HG03066 (cell line): Measurements from ENCODE around the gene FAU.

Source experiments
- ATAC-seq: cut with Tn5 transposase; IDR thresholded peaks from one replicate; pipeline ENCODE4 v1.9.1; 2021; ENCODE audit warnings: low read depth; ENCODE audit not compliant: unreplicated experiment

The FAU gene

DNA sequence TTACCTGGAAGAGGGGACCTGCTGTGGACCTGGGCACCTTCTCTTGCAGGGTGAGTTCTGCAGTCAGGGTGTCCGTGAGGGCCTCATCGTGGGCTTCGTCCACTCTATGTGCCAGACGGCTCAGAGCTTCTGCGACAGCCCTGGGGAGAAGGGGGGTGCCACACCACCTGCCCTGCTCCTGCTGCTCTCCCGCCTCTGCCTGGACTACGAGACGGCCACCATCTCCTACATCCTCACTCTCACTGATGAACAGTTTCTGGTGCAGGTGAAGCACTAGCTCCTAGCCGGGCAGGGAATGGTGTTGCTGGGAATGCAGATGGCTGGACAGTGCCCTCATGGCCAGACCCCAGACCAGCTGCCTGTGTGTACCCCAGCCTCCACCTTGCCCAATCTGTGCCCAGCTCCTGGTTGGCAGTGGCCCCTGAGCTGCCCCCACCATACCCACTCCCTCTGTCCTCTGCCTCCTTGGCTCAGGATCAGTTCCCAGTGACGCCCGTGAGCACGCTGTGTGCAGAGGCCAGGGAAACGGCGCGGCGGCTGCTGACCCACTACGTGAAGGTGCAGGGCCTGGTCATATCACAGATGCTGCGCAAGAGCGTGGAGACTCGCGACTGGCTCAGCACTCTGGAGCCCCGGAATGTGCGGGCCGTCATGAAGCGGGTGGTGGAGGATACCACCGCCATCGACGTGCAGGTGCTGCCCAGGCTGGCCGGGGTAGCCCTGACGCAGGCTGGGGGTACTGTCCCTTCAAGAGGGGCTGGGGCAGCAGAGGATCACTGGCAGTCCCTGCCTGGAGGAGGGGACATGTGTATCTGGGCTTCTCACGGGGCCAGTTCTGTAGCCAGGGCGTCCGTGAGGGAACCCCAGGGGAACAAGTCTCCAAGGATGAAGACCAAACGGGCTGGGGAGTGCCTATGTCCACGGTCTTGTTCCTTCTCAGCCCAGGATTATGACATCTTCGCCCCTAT, 12.4 kb downstream of the FAU start:
- ATAC-seq = no peak

DNA sequence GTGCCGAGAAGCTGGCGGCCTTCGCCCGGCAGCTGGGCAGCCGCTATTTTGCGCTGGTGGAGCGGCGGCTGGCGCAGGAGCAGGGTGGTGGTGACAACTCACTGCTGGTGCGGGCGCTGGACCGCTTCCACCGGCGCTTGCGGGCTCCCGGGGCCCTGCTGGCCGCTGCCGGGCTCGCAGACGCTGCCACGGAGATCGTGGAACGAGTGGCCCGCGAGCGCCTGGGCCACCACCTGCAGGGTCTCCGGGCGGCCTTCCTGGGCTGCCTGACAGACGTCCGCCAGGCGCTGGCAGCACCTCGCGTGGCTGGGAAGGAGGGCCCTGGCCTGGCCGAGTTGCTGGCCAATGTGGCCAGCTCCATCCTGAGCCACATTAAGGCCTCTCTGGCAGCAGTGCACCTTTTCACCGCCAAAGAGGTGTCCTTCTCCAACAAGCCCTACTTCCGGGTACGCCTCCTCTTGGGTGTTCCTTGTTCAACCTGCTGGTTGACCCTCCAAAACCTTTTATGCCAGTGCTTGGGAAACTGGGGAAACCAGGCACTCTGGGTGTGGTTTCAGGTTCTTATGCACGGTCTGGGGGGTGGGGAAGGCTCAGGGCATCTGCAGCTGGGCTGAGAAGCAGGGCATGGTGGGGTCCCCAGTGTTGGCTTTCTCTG, 13.3 kb downstream of the FAU start:
- no peak for ATAC-seq

DNA sequence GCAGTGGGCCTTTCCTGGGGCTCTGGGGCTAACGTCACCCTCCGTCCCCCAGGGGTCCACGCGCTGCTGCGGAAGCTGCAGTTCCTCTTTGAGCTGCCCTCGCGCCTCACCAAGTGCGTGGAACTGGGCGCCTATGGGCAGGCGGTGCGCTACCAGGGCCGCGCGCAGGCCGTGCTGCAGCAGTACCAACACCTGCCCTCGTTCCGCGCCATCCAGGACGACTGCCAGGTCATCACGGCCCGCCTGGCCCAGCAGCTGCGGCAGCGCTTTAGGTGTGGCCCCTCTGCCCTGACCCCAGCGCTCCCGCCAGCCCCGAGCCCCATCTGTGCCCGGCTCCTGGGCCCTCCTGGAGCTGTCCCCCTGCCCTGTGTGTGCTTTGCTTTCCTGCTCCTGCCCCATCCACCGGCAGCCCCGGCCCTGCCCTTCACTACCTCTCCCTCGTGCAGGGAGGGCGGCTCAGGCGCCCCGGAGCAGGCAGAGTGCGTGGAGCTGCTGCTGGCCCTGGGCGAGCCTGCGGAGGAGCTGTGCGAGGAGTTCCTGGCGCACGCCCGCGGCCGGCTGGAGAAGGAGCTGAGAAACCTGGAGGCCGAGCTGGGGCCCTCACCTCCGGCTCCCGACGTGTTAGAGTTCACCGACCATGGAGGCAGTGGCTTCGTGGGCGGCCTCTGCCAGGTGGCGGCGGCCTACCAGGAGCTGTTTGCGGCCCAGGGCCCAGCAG, 14.0 kb downstream of the FAU start:
- ATAC-seq = no peak

DNA sequence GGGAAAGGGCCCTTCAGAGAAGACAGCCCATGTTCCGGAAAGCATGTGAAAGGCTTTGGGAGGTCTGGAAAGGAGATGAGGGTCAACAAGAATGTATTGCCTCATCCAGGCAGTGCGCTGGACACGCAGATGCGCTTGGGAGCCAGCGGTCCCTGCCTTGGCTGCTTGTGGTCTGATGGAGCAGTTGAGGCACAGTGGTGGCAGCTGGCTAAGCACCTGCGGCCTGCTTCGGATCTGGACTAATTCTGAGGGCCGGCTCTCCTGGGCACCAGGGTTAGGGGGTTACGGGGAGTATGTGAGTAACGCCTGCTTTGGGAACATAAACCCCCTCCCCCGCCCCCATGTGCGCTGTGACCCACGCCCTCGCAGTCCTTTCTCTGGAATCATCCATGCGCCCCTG, 14.9 kb downstream of the FAU start:
- ATAC-seq = no peak

DNA sequence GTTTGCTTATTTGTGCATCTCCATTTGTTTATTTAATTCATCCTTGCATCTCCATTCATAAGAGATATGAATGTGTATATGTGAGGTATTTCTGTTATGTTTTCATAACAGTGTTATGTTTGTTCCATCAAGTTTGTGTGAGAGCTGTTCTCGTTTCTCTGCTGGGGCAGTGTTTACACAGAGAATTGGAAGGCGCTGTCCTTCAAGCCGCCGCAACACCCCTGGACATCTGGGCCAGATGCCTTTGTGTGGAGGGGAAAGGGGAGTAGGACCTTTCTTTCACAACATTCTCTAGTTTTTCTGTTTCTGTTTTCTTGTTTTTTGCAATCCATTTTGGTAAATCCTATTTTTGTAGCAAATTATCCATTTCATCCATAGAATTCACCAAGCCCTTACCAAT, 17.3 kb downstream of the FAU start:
- ATAC-seq = no peak

DNA sequence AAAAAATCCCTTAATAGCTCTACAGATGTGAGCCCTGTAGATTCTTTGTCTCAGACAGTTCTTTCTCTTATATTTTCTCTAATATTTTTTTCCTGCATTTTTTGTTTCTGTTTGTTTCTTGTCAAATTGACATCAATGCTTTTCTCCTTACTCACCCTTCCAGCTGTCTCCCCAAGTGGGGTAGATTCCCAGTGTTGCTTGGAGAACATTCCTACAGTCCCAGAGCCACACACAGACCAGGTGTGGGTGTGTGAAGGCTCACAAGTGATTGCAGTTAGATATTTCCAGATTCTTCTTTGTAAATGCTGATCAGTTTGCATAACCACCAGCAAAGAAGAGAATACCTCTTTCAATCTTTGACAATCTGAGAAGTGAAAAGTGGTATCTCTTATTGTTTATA, 18.5 kb downstream of the FAU start:
- ATAC-seq = no peak

DNA sequence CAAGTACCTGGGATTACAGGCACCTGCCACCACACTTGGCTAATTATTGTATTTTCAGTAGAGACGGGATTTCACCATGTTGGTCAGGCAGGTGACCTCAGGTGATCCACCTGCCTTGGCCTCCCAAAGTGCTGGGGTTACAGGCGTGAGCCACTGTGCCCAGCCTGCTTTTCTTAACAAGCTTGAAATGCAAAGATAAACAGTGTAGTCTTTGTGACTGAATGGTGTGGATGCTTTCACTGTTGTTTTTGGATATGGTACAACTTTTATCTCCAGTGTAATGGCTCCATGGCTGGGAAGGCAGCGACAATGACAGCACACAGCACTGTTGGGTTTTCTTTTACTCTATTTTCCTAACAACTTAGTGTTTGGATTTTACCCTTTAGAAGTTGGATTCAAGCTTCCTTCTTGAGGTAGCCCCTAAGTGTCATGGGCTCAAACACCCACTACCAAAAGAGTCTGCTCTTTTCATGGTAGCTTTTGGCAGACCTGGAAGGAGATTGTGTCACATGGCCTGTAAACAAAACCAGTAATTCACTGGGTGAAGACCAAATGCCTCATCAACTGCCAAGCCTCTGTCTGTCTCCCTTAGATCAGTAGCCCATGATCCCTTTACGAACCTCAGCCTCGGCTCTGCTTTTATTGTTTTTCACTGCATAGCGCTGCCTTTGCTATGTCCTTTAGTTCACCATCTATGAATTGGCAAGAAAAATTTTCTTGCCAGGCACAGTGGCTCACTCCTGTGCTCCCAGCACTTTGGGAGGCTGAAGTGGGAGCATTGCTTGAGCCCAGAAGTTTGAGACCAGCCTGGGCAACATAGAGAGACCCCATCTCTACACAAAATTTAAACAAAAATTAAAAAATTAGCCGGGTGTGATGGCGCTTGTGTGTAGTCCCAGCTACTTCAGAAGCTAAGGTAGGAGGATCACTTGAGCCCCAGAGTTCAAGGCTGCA, 19.5 kb downstream of the FAU start:
- no peak for ATAC-seq

DNA sequence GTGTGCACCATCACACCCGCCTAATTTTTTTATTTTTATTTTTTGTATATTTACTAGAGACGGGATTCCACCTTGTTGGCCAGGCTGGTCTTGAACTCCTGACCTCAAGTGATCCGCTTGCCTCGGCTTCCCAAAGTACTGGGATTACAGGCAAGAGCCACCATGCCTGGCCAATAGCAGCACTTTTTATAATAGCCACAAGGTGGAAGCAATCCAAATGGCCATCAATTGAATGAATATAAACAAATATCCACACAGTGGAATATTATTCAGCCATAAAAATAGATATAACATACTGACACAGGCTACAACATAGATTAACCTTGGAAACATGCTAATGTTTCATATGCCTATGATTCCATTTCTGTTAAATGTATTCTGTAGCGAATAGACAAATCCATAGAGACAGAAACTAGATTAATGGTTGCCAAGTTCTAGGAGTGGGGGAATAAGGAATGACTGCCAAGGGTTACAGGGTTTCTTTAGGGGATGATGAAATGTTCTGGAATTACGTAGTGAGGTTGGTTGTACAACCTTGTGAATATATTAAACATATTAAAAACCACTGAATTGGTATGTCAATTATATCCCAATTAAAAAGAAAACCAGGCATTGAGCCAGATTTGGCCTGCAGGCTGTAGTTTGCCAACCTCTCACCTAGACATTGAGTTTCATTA, 21.1 kb downstream of the FAU start:
- no peak for ATAC-seq

DNA sequence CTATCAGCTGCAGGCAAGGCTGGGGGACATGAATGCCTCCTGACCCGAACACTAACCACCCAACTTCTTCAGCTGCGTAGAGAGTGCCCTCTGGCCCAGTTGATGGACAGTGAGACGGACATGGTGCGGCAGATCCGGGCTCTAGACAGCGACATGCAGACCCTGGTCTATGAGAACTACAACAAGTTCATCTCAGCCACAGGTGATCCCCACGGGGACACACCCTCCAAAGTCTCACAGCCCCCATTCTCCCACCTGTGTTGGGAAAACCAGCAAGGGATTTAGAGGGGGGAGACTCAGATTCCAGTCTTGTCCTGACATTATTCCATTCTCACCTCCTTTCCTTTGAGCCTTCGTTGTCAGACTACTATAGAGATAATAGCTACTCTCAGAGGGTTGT, 25.0 kb downstream of the FAU start:
- ATAC-seq = no peak

DNA sequence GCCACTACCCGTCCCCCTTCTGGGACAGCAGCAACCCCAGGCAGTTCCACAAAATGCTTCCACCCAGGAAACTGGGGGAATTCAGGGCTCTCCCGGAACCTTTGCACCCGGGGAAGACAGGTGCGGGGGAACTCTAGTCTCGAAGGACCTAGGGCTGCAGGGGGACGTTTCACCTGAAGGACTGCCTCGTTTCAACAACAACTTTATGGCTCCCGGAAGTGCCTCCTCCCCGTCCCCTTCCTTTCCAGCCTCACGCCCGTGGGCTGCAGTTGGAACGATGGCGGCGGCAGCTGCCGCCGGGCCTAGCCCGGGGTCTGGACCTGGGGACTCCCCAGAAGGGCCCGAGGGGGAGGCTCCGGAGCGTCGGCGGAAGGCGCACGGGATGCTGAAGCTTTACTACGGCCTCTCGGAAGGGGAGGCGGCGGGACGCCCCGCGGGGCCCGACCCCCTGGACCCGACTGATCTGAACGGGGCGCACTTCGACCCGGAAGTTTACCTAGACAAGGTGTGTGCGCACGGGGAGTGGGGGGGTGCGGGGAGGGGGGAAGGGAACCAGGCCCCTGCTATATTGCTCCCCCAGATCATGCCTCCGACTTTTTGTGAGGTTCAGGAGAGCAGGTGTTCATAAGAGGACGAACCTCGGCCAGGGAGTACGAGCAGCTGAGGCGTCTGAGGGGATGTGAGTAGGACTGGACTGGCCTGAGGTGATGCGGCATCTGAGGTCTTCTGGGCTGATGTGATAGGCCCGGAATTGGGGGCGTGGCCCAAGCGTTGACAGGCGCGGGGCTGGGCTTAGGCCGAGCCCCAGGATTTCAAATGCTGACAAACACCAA, 25.7 kb downstream of the FAU start, which contains the start of gene VPS51:
Gene VPS51, plus strand, starts transcription at position 241 of the 833 bp plus-strand sequence. Its CDS starts 37 bp downstream, at position 278.
- ATAC-seq = peak; percentile 90

DNA sequence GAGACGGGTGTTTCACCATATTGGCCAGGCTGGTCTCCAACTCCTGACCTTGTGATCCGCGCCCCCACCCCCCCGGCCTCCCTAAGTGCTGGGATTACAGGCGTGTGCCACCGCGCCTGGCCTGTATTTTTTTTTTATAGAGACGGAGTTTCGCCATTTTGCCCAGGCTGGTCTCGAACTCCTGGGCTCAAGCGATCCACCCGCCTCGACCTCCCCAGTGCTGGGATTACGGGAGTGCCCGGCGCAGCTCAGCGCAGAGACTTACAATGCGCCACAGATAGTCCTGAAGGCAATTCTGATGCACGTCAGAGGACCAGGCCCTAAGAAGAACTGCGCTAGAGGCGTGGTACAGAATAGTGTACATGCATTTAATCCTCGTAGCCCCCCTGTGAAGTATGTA, 26.5 kb downstream of the FAU start:
- no peak for ATAC-seq

DNA sequence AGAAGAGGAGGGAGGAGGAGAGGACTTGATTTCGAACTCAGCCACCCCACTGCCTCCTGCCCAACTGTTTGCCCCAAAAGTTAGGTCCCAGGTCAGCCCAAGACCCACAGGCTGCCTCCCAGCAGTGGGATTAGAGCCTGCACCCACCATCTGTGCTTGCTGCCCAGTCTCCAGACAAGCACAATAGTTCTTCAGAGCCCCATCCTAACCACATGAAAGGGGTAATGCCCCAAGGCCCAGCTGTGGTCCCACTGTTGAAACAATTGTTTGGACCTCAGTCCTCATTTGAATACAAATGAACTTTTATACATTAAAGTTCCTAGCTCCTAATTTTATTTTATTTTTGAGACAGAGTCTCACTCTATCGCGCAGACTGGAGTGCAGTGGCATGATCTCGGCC, 31.3 kb downstream of the FAU start:
- ATAC-seq = no peak

DNA sequence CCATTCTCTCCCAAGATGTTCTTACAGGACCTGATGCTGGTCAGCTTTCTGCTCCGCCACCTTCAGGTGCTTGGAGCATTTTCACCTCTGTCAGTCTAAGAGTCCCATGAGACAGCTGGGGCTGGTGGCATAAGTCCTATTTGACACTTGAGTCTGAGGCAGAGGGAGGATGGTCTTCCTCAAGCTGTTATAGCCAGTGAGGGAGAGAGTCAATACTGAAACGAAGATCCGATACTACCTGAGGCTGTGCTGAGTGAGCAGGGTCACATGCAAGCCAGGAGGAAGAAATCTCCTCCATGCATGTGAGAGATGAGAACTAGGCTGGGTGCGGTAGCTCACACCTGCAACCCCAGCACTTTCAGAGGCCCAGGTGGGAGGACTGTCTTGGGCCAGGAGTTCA, 32.3 kb downstream of the FAU start:
- no peak for ATAC-seq

DNA sequence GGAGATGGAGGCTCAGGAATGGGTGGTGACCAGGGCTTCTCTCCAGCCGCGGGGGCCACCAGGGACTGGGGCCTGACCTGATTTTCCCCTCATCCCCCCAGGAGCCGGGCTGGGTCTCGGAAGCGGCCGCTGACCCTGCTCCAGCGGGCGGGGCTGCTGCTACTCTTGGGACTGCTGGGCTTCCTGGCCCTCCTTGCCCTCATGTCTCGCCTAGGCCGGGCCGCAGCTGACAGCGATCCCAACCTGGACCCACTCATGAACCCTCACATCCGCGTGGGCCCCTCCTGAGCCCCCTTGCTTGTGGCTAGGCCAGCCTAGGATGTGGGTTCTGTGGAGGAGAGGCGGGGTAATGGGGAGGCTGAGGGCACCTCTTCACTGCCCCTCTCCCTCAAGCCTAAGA, 34.1 kb downstream of the FAU start:
- ATAC-seq = no peak

DNA sequence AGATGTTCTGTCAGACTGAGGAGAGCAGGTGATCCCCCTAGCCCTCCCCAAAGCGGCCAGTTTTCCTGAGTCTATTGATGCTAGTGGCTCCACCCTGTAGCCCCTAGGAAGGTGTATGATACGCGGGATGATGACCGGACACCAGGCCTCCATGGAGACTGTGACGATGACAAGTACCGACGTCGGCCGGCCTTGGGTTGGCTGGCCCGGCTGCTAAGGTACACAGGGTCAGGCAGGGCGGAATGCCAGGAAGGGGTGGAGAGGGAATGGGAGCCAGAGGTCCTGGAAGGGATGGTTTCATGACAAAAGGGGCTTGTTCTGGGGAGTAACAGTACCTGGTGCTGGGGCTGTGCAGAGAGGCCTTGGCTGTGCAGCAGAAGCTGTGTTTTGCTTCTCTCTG, 34.7 kb downstream of the FAU start:
- no peak for ATAC-seq

DNA sequence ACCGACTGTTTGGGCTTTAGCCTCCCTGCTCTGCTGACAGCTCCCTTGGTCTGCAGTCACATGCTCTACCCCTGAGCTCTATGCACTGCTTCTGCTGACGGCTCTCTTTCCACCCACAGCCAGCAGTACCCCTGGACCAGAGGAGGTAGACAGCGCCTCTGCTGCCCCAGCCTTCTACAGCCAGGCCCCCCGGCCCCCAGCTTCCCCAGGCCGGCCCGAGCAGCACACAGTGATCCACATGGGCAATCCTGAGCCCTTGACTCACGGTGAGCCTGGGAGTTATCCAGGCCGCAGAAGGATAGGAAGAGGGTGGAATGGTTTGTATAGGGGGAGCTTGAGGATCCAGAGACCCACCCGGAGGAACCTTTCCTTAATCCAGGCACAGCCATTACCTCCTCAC, 35.1 kb downstream of the FAU start:
- ATAC-seq = no peak

DNA sequence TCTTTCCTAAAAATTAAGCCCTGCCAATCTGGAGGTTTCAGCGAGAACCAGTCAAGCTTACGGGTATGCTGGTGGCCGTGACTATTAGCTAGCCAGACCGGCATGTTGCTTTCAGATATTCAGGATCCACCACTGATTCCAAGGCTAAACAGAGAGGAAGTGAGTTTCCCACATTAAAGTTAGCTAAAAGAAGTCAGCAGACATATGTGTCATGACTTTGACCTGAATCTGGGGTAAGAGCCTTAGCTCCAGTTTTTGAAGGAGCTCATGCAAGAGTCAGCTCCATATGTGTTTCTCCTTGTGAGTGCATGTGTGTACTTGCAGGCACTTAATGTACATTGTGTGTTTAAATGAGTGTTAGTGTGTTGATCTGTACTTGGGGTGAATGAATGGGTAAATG, 36.5 kb downstream of the FAU start:
- ATAC-seq = no peak

DNA sequence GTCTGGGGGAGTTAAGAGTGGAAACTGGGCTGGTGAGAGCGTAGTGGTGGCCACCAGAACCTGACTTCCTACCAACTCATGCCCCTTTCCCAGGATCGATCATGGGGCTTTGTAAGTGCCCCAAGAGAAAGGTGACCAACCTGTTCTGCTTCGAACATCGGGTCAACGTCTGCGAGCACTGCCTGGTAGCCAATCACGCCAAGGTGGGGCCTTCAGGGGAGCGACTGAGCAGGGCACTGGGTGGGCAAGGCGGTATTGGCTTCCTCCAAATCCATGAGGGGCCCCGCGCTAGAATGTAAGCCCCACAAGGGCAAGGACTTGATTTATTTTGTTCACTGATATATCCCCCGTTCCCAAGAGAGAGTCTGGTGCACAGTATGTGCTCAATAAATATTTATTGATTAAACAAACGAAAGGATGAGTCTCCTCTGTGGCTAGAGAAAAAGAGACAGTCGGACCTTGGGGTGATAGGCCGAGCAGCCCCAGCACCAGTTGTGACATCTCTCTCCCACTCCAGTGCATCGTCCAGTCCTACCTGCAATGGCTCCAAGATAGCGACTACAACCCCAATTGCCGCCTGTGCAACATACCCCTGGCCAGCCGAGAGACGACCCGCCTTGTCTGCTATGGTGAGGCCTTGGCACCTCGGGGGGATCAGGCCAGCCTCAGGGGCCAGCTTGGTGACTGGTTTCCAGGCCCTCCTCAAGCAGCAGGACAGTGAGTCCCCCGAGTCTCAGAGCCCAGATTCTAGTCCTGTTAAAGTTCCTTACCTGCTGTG, 37.1 kb downstream of the FAU start:
- ATAC-seq = no peak
